B cell (primary cell): Measurements from ENCODE around the gene CT47B1. TPM values are rescaled to one million over a fixed set of nuclear protein-coding genes. Genes with fewer than 3 reads are reported as not detected.
"Not testable (repeated sequence)": the region's sequence is repeated elsewhere in the genome, so short reads cannot be mapped to it uniquely, and the experiment has no call there.

Experiments
- ATAC-seq: fragments of 200-7000 bp; cut with Tn5 transposase; one replicate; pipeline ENCODE4 v1.10.0; 2021; ENCODE audit warnings: low read depth, mild to moderate bottlenecking, moderate number of reproducible peaks, moderate library complexity
- CTCF ChIA-PET: fragments of 350-600 bp; sonication (Branson Sonifier 250); formaldehyde crosslinking; loops from one replicate; lab custom pipeline; 2021; ENCODE audit warnings: antibody characterized with exemption, inconsistent platforms; lab: Charles Lee
- POLR2A ChIA-PET: fragments of 350-600 bp; sonication (Branson Sonifier 250); formaldehyde crosslinking; loops from one replicate; lab custom pipeline; 2021; ENCODE audit warnings: antibody characterized with exemption; lab: Charles Lee
- DNase-seq: peaks from one replicate; pipeline ENCODE4 v3.0.0; 2013
- H2AFZ ChIP-seq: 2 replicates; pipeline ENCODE4 v1.6.1; 2012; ENCODE audit warnings: mild to moderate bottlenecking, low read depth, low read length; ENCODE audit not compliant: insufficient read depth, poor library complexity, severe bottlenecking
- H3K27ac ChIP-seq, 2 donors: 1 replicate in 1 of 2; 2 replicates in 1 of 2; pipeline ENCODE4 v1.5.1; 2012 to 2013; ENCODE audit warnings: low read length in 2 of 2, mild to moderate bottlenecking in 2 of 2, moderate library complexity in 1 of 2
- H3K27me3 ChIP-seq, 4 experiments: fragments of 200-600 bp in 1 of 4; sonication (generic) in 1 of 4; replicated peaks in 1 of 4; 1 replicate in 2 of 4; 2 replicates in 2 of 4; pipeline versions ENCODE4 v1.6.1 to v1.7.0; 2013 to 2016; ENCODE audit warnings: low read length in 3 of 4, mild to moderate bottlenecking in 2 of 4, mixed read lengths in 1 of 4, moderate library complexity in 1 of 4; ENCODE audit not compliant: insufficient read depth in 4 of 4, control insufficient read depth in 3 of 4; ENCODE audit errors: control extremely low read depth in 1 of 4
- H3K36me3 ChIP-seq, 2 experiments: replicated peaks in 1 of 2; 1 replicate in 1 of 2; 2 replicates in 1 of 2; pipeline versions ENCODE4 v1.6.1 to v1.7.1; 2013; ENCODE audit warnings: low read length in 1 of 2; ENCODE audit not compliant: insufficient read depth in 2 of 2, control insufficient read depth in 1 of 2; ENCODE audit errors: control extremely low read depth in 1 of 2, extremely low read depth in 1 of 2
- H3K4me1 ChIP-seq, 2 donors: fragments of 200-600 bp in 1 of 2; sonication (generic) in 1 of 2; 1 replicate in 1 of 2; 2 replicates in 1 of 2; pipeline versions ENCODE4 v1.5.1 to v1.6.1; 2013 to 2017; ENCODE audit warnings: low read length in 2 of 2; ENCODE audit not compliant: control insufficient read depth in 2 of 2, insufficient read depth in 2 of 2
- H3K4me2 ChIP-seq: replicated peaks from 2 replicates; pipeline ENCODE3; 2012; ENCODE audit warnings: mild to moderate bottlenecking, low read depth, low read length; ENCODE audit not compliant: poor library complexity, severe bottlenecking
- H3K4me3 ChIP-seq, 5 experiments: fragments of 200-600 bp in 1 of 5; sonication (generic) in 1 of 5; 1 replicate in 3 of 5; 2 replicates in 2 of 5; pipeline versions ENCODE4 v1.5.1 to v1.7.0; 2011 to 2016; ENCODE audit warnings: low read length in 4 of 5, mild to moderate bottlenecking in 4 of 5, low read depth in 2 of 5, control low read depth in 1 of 5, moderate library complexity in 1 of 5; ENCODE audit not compliant: insufficient read depth in 1 of 5; ENCODE audit errors: control extremely low read depth in 1 of 5, extremely low read depth in 1 of 5
- H3K79me2 ChIP-seq: fragments of 200-600 bp; sonication (generic); one replicate; pipeline ENCODE4 v1.6.0; 2016; ENCODE audit warnings: low read length; ENCODE audit not compliant: control insufficient read depth, insufficient read depth
- H3K9ac ChIP-seq: fragments of 200-600 bp; sonication (generic); 2 replicates; pipeline ENCODE4 v1.6.1; 2017; ENCODE audit warnings: mild to moderate bottlenecking, low read length, moderate library complexity
- H3K9me3 ChIP-seq, 3 donors: one replicate each; pipeline versions ENCODE4 v1.6.1 to v1.7.1; 2013; ENCODE audit warnings: low read length in 2 of 3; ENCODE audit not compliant: control insufficient read depth in 2 of 3, insufficient read depth in 1 of 3; ENCODE audit errors: control extremely low read depth in 1 of 3
- H4K20me1 ChIP-seq: 2 replicates; pipeline ENCODE4 v1.6.0; 2012; ENCODE audit warnings: mild to moderate bottlenecking, low read length; ENCODE audit not compliant: insufficient read depth, control insufficient read depth, poor library complexity, severe bottlenecking
- H3K27ac Mint-ChIP-seq: one replicate; pipeline ENCODE4 v1.8.0; 2021; ENCODE audit warnings: mixed read lengths
- H3K27me3 Mint-ChIP-seq: one replicate; pipeline ENCODE4 v1.8.0; 2021; ENCODE audit warnings: mixed read lengths
- H3K4me1 Mint-ChIP-seq: one replicate; pipeline ENCODE4 v1.8.0; 2021; ENCODE audit warnings: mixed read lengths
- H3K4me3 Mint-ChIP-seq: one replicate; pipeline ENCODE4 v1.8.0; 2021; ENCODE audit warnings: mixed read lengths
- H3K9me3 Mint-ChIP-seq: one replicate; pipeline ENCODE4 v1.8.0; 2022; ENCODE audit warnings: mixed read lengths; ENCODE audit not compliant: insufficient read depth
- EZH2 ChIP-seq: IDR thresholded peaks from 2 replicates; pipeline ENCODE4 v1.6.1; 2012; ENCODE audit warnings: borderline replicate concordance, low read depth, mild to moderate bottlenecking, moderate library complexity, low read length; ENCODE audit not compliant: insufficient read depth, poor library complexity, severe bottlenecking
- WGBS: methylation state at CpG from one replicate; pipeline ENCODE4 v1.1.5; 2013; ENCODE audit warnings: missing lambda C conversion rate; ENCODE audit not compliant: insufficient coverage; 5-methylcytosine and 5-hydroxymethylcytosine counted together
- intact Hi-C: fragments of 100-400 bp; cut with micrococcal nuclease; formaldehyde crosslinking; loops from one replicate; pipeline ENCODE4 v1.10.0; 2022
- polyA plus RNA-seq: library from polyadenylated mRNA; depleted of rRNA; stranded (reverse); fragments of >200 nt; gene quantifications from 2 replicates; pipeline ENCODE4 v1.2.3, GENCODE V29; 2012
- total RNA-seq, 2 donors: library from RNA; stranded (reverse); fragments of 120-200 nt in 1 of 2; gene quantifications; 1 replicate in 1 of 2; 2 replicates in 1 of 2; pipeline versions ENCODE4 v1.2.3 to v1.2.4, GENCODE V29; 2013 to 2022
- TF ChIP-seq, protein P1 (sequence below): fragments of 200-600 bp; IDR thresholded peaks from one replicate; pipeline ENCODE4 v1.8.0; 2022; ENCODE audit warnings: antibody characterized with exemption, mild to moderate bottlenecking

CT47B1 gene
- total and polyA plus RNA-seq, 2 donors (not counting 1 experiment from before 2014, with no cell fraction given): not detected

GRCh38 chrX:120839491-120839890, 36.2 kb downstream of the CT47B1 start:
- H3K4me1 Mint-ChIP-seq: no peaks in the 10 kb centered on the region
- Histone ChIP-seq H3K4me3 (no peak overlapping the region), H3K4me1 (no peaks in the 10 kb centered on the region), H2AFZ (no peak overlapping the region), H3K4me2 (no peak overlapping the region), H3K9me3 (no peaks in the 10 kb centered on the region), H3K27me3 (no peaks in the 10 kb centered on the region), H3K27ac (no peak overlapping the region), H4K20me1 (no peaks in the 10 kb centered on the region), H3K9ac (no peak overlapping the region), H3K36me3 (no peaks in the 10 kb centered on the region), H3K79me2 (no peaks in the 10 kb centered on the region)
- CTCF ChIA-PET: no interaction called here
- intact Hi-C loops: no loop called here
- no peak for DNase-seq
- TF ChIP-seq, protein P1, sequence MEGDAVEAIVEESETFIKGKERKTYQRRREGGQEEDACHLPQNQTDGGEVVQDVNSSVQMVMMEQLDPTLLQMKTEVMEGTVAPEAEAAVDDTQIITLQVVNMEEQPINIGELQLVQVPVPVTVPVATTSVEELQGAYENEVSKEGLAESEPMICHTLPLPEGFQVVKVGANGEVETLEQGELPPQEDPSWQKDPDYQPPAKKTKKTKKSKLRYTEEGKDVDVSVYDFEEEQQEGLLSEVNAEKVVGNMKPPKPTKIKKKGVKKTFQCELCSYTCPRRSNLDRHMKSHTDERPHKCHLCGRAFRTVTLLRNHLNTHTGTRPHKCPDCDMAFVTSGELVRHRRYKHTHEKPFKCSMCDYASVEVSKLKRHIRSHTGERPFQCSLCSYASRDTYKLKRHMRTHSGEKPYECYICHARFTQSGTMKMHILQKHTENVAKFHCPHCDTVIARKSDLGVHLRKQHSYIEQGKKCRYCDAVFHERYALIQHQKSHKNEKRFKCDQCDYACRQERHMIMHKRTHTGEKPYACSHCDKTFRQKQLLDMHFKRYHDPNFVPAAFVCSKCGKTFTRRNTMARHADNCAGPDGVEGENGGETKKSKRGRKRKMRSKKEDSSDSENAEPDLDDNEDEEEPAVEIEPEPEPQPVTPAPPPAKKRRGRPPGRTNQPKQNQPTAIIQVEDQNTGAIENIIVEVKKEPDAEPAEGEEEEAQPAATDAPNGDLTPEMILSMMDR: no peak
- TF ChIP-seq EZH2: no peak
- H3K9me3 Mint-ChIP-seq: no peaks in the 10 kb centered on the region
- peaks cover 5% of the 10 kb centered on the region for H3K27me3 Mint-ChIP-seq
- no peak for ATAC-seq
- H3K4me3 Mint-ChIP-seq: no peak overlapping the region
- no peak overlapping the region for H3K27ac Mint-ChIP-seq
- POLR2A ChIA-PET: no interaction called here

DNA sequence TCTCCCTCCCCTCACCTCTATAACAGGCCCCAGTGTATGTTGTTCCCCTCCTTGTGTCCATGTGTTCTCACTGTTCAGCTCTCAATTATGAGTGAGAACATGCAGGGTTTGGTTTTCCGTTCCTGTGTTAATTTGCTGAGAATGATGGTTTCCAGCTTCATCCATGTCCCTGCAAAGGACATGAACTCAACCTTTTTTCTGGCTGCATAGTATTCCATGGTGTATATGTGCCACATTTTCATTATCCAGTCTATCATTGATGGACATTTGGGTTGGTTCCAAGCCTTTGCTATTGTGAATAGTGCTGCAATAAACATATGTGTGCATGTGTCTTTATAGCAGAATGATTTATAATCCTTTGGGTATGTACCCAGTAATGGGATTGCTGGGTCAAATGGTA, 48.5 kb downstream of the CT47B1 start:
- H3K4me3 Mint-ChIP-seq, H3K9me3 ChIP-seq, H3K27ac Mint-ChIP-seq, H3K9me3 Mint-ChIP-seq, H3K4me3 ChIP-seq, H2AFZ ChIP-seq, H3K36me3 ChIP-seq, H3K4me1 ChIP-seq, POLR2A ChIA-PET, H3K4me1 Mint-ChIP-seq, CTCF ChIA-PET, H3K27me3 Mint-ChIP-seq, DNase-seq, ATAC-seq, H3K4me2 ChIP-seq, H3K27me3 ChIP-seq, intact Hi-C loops, H3K9ac ChIP-seq, H3K27ac ChIP-seq, H3K79me2 ChIP-seq, H4K20me1 ChIP-seq: not testable (repeated sequence)
- WGBS: no CpG with 5 or more reads among the region's 1 CpG
